Tibial nerve (tissue), 4 donors: ENCODE results near the gene FCHSD2.

Experiments used
- CTCF ChIP-seq, 5 experiments: fragments of 200-600 bp in 3 of 5; fragments of 450-650 bp in 2 of 5; sonication (generic) in 3 of 5; IDR thresholded peaks; one replicate each; pipeline ENCODE4 v1.5.1; 2016 to 2019; ENCODE audit warnings: antibody characterized with exemption in 5 of 5, mild to moderate bottlenecking in 3 of 5, moderate library complexity in 2 of 5
- EP300 ChIP-seq, 2 donors: sonication (generic); formaldehyde crosslinking; IDR thresholded peaks; one replicate each; pipeline ENCODE4 v1.6.1; 2017; ENCODE audit warnings: antibody characterized with exemption in 2 of 2, mild to moderate bottlenecking in 1 of 2
- POLR2A ChIP-seq, 2 donors: fragments of 450-650 bp; IDR thresholded peaks; one replicate each; pipeline ENCODE4 v1.6.1; 2017; ENCODE audit warnings: antibody characterized with exemption in 2 of 2, mild to moderate bottlenecking in 2 of 2, moderate library complexity in 2 of 2

- TF ChIP-seq POLR2A (IDR thresholded peaks at IDR 0.05), result no peak
- no peak for TF ChIP-seq CTCF (IDR thresholded peaks at IDR 0.05)
- no peak for TF ChIP-seq EP300 (IDR thresholded peaks at IDR 0.05)
Observed at GRCh38 chr11:73135346-73136284, 6.5 kb downstream of the FCHSD2 start.
